GM20000 (cell line): ENCODE results near the gene CMTM3.
"Not testable (repeated sequence)": the region's sequence is repeated elsewhere in the genome, so short reads cannot be mapped to it uniquely, and the experiment has no call there.

Source experiments
- DNase-seq: peaks from one replicate; pipeline ENCODE4 v3.0.0; 2012; ENCODE audit warnings: low spot score
- TF ChIP-seq, protein P1 (sequence below): IDR thresholded peaks from 2 replicates; pipeline ENCODE4 v1.5.1; 2012; ENCODE audit warnings: mild to moderate bottlenecking, control low read depth; ENCODE audit errors: extremely low read depth, missing control alignments

The CMTM3 gene

DNA sequence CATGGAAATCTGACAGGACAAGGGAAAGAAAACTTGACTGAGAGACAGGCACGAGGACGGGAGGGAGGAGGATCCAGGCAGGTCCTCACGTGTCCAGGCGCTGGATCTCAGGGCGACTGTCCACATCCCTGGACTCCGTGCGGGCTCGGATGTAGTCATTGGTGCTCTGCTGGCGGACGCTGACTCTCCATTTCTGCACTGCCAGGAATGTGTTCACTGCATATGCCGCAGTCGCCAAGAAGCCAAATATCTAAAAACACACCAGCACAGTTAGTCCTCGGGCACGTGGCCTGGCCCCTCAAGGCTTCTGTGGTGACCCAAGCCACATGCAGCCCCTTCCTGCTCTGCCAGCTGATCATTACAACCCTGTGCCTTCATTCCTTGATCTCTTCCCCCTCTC lies 17.5 kb downstream of the CMTM3 start:
- TF ChIP-seq, protein P1, sequence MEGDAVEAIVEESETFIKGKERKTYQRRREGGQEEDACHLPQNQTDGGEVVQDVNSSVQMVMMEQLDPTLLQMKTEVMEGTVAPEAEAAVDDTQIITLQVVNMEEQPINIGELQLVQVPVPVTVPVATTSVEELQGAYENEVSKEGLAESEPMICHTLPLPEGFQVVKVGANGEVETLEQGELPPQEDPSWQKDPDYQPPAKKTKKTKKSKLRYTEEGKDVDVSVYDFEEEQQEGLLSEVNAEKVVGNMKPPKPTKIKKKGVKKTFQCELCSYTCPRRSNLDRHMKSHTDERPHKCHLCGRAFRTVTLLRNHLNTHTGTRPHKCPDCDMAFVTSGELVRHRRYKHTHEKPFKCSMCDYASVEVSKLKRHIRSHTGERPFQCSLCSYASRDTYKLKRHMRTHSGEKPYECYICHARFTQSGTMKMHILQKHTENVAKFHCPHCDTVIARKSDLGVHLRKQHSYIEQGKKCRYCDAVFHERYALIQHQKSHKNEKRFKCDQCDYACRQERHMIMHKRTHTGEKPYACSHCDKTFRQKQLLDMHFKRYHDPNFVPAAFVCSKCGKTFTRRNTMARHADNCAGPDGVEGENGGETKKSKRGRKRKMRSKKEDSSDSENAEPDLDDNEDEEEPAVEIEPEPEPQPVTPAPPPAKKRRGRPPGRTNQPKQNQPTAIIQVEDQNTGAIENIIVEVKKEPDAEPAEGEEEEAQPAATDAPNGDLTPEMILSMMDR: no peak

GRCh38 chr16:66622863-66623262 lies 18.4 kb downstream of the CMTM3 start:
- TF ChIP-seq, protein P1: no peak
- no peak for DNase-seq

More for the DNA sequence above, 17.5 kb downstream of the CMTM3 start:
- no peak for DNase-seq

GRCh38 chr16:66623755-66624154 lies 19.3 kb downstream of the CMTM3 start:
- TF ChIP-seq, protein P1: no peak
- DNase-seq: no peak

GRCh38 chr16:66627611-66628378 lies 23.3 kb downstream of the CMTM3 start:
- DNase-seq: not testable (repeated sequence)

- TF ChIP-seq, protein P1: no peak
- no peak for DNase-seq
Observed at GRCh38 chr16:66629856-66630255, 25.4 kb downstream of the CMTM3 start.

- not testable (repeated sequence) for DNase-seq
Observed at GRCh38 chr16:66630561-66631260, 26.2 kb downstream of the CMTM3 start.

GRCh38 chr16:66631558-66631957 lies 27.1 kb downstream of the CMTM3 start:
- DNase-seq: not testable (repeated sequence)

- no peak for DNase-seq
- TF ChIP-seq, protein P1: no peak
Observed at GRCh38 chr16:66634527-66635196, 30.2 kb downstream of the CMTM3 start.
